SIG-M5 (cell line): ENCODE results near the gene RBBP4.
"Not testable (repeated sequence)": the region's sequence is repeated elsewhere in the genome, so short reads cannot be mapped to it uniquely, and the experiment has no call there.

ENCODE experiments used
- DNase-seq: peaks from one replicate; lab custom pipeline; 2025; lab: John Stamatoyannopoulos, UW

Gene RBBP4

DNA sequence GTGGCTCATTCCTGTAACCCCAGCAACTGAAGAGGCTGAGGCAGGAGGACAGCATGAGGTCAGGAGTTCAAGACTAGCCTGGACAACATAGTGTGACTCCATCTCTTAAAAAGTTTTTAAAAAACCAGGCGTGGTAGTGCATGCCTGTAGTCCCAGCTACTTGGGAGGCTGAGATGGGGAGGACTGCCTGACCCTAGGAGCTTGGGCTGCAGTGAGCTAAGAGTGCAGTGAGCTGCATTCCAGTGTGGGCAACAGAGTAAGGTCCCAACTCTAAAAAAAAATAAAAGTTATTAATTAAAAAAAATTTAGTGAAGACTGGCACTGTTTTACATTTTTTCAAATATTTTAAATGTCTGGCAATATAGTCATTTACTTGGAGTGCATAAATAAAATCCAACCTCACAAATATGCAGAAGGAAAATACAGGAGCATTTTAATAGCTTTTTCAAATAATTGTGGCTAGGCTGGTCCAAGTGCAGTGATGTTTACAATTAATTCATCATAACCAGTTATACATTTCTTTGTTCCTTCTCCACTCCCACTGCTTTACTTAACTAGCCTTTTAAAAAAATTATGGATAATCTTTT lies 11.4 kb upstream of the RBBP4 start:
- DNase-seq: no peak

GRCh38 chr1:32642292-32642827 lies 8.6 kb upstream of the RBBP4 start:
- not testable (repeated sequence) for DNase-seq

DNA sequence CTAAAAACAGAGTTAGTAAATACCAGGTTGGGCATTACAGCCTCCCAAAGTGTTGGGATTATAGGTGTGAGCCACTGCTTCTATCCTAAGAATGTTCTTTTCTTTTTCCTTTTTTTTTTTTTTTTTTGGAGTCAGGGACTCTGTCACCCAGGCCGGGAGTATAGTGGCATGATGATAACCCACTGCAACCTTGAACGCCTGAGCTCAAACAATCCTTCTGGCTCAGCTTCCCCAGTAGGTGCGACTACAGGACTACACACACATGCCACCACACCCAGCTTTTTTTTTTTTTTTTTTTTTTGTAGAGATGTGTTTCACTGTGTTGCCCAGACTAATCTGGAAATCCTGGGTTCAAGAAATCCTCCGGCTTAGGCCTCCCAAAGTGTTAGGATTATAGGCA lies 6.6 kb upstream of the RBBP4 start:
- no peak for DNase-seq

- DNase-seq: no peak
Measured at GRCh38 chr1:32647308-32648134, 3.5 kb upstream of the RBBP4 start.

DNA sequence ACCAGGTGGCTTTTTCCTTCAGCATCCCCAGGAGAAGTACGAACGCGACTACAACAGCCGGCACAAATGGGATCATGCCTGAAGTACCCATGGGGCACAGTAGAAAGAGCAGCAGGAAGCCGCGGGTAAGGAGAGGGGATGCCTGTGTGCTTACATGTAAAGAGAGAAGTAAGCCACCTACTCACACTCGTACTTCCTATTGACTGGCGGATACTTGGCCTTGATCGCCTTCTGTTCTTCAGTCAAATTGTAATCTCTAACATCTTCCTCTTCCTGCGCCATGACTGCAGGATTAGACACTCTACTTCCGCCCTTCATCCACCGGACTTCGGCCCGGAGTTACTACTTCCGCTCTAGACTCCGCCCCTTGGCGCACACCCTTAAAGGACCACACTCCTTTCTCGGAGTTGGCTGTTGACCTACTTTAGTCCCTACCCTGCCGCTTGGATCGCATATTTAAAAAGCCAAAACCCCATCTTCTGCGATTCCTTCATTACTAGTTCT lies 708 bp upstream of the RBBP4 start, which contains the start of gene ZBTB8OS:
ZBTB8OS (minus strand) TSS at position 303 of the 504 bp plus-strand sequence; CDS start at position 282, 21 bp downstream.
- peak; percentile 83 for DNase-seq

DNA sequence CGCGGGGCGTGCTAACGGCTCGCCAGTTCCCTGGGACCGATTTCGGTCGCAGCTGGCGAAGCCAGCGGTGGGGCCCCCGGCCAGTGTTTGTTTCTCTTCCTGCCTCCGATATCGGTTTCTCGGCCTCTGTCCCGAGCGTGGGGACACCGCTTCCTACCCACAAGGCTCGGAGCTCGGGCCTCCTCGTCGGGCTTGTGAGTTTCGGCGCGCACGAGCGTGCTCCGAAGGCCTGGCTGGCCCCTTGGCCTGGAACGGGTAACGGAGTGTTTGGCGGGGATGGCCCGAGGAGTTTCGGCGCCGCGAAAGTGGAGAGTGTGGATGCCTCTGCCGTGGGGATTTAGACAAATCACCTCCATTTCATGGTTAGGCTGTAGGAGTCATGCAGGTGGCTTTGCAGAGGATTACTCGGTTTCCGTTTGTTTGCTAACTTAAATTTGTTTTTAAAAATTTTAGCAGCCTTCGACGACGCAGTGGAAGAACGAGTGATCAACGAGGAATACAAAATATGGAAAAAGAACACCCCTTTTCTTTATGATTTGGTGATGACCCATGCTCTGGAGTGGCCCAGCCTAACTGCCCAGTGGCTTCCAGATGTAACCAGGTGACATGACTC lies 559 bp downstream of the RBBP4 start:
- DNase-seq: no peak

DNA sequence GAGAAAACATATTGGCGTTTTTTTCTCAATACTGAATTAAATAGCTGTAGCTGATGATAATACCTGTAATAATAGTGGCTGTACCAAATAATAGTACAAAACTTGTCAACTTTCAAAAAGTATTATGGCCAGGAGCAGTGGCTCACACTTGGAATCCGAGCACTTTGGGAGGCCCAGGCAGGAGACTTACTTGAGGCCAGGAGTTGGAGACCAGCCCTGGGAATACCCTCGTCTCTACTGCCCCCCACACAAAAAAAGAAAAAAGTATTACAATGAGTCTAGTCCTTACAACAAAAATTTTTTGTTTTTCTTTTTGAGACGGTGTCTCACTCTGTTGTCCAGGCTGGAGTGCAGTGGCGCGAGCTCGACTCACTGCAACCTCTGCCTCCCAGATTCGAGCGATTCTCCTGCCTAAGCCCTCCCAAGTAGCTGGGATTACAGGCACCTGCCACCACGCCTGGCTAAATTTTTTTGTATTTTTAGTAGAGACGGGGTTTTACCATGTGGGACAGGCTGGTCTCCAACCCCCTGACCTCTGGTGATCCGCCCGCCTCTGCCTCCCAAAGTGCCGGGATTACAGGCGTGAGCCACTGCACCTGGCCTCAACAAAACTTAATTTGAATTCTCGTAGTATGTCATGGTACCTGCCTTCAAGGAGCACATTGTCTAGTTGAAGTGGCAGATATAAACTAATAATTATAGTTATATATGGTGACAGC lies 1.4 kb downstream of the RBBP4 start:
- no peak for DNase-seq

DNA sequence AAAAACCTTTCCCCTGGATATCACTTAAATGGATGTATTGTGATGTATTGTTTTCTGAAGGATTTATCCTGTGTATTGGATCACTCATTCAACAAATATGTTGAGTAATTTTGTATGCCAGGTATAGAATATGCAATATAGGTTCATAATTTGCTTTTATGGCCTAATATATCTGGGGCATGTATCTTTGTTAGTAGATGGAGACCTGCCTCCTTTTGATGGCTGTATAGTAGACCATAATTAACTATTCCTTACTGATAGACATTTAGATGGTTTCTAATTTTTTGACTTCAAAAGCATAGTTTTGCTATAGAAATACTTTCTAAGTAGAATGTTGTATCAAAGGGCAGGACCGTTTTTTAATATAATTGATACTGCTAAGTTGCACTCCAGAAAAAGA lies 8.6 kb downstream of the RBBP4 start:
- DNase-seq: no peak

DNA sequence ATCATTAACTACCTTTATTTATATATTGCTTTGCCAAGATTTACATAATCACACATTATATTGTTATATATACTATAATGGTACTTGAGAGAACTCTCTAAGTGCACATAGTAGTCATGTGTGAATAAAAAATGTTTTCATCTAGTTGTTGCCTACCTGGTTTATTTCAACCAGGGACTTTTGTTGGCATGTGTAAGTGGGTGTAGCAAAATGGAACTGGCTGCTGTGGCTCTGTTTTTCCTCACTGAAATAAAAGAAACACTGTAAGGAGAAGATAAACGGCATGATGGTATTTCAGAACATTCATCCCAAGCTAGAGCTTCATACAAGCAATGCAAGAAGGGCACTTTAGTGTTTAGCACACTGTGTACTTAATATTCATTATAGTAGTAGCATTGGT lies 14.9 kb downstream of the RBBP4 start:
- DNase-seq: no peak

- DNase-seq: no peak
Measured at GRCh38 chr1:32666901-32667566, 16.0 kb downstream of the RBBP4 start.

- not testable (repeated sequence) for DNase-seq
Measured at GRCh38 chr1:32668716-32669115, 17.7 kb downstream of the RBBP4 start.

DNA sequence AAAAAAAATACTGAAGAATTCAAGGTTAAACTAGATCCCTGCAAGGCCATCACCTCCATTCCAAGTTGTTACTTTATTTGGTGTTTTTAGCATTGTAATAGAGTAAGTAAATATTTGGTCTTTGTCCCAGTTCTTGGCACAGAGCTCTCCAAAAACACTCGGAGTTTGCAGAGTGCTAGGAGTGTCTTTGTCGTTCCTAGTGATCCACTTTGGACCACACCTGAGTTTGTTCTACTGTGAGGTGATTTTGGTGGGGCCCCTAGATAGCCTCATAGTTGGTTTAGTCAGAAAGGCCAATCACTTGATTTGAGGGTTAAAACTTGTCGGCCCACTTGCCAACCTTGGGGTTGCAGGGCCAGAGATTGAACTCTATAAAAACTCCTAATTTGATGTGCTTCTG lies 25.9 kb downstream of the RBBP4 start:
- no peak for DNase-seq

GRCh38 chr1:32679993-32680392 lies 29.0 kb downstream of the RBBP4 start:
- DNase-seq: not testable (repeated sequence)

DNA sequence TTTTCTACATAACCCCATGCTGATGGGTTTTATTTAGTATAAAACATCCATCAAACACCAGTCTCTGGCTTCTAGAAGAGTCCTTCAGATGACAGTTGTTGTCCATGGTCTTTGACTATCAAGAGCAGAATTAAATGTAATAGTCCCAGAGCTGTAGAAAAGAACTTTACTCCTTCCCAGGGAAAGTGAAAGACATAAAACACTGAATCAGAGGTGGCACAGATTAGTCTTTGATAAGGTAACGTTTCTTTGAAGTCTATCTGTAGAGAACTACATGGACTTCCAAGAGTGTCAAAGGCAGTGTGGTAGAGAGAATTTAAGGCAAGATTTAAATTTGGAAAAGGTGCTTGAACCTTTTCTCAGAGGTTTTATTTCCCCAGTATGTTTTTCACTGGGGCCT lies 29.6 kb downstream of the RBBP4 start:
- DNase-seq: no peak

DNA sequence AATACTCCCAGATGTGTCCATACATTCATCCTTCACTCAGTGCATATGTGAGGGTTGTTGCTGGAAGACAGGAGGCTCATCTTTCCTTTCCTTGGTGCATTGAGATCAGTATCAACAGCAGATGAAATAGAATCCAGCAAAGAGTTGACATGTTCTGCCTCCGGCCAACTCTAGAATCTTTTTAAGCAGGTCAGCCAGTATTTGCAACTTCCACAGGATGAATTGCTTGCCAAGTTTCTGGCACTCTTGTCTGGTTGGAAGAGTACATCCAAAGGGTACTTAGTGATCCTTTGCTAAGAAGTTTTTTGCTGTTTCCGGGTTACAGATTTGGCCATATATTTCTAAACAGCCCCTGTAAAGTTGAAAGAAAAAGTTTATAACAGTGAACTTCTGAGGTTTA lies 30.5 kb downstream of the RBBP4 start:
- no peak for DNase-seq

GRCh38 chr1:32681999-32682398 lies 31.0 kb downstream of the RBBP4 start:
- no peak for DNase-seq

GRCh38 chr1:32683397-32683796 lies 32.4 kb downstream of the RBBP4 start:
- no peak for DNase-seq

DNA sequence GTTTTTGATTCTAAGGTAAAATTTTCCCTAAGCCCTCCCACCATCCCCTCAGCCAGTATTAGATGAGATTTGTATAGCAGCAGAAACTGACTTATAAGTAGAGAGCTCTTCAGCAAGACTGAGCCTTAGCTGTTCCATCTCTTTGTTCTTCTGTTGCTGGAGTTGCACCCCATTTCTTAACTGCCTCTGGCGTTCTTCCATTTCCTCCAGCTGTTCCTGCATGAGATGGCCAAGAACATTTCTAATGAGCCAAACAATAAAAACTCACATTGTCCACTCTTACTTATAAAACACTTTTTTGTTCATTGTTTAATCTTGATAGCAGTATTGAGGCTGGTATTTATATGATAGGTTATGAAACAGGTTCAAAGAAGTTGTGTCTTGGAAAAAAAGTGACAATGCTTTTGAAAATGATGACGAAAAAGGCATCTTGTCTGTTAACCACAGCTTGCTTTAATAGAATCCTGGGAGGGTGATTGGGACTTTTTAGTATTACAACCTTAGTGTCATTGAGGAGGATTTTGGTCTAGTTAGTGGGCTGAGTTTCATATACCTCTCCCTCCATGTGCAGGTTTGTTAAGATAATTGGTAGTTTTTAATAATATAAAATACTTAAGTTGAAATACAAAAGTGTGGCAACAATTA lies 33.3 kb downstream of the RBBP4 start:
- no peak for DNase-seq

- DNase-seq: no peak
Measured at GRCh38 chr1:32685498-32685897, 34.5 kb downstream of the RBBP4 start.

DNA sequence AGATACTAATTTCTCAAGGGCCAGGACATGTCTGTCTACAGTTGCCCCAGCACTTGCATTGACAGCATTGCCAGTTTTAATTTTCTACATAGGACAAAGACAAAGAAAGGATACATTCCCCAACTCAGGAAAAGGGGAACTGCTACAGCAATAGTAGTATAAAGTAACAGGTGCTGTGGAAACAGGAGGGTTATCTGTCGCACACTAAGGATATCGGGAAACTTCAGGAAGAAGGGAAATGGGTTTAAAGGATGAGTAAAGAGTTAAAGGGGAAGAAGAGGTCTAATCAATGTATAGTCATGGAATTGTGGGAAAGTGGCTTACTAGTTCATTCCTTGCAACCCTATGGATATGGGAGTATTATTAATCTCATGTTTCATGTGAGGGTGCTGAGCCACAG lies 35.4 kb downstream of the RBBP4 start:
- no peak for DNase-seq
